GM12873 (cell line): Measurements from ENCODE around the gene PIEZO1.

Experiments used
- TF ChIP-seq, protein P1 (sequence below): IDR thresholded peaks from 2 replicates; pipeline ENCODE4 v1.5.1; 2012; ENCODE audit warnings: low read depth, mild to moderate bottlenecking, moderate library complexity, low read length, control low read depth; ENCODE audit not compliant: insufficient read depth; ENCODE audit errors: missing control alignments

The PIEZO1 gene

DNA sequence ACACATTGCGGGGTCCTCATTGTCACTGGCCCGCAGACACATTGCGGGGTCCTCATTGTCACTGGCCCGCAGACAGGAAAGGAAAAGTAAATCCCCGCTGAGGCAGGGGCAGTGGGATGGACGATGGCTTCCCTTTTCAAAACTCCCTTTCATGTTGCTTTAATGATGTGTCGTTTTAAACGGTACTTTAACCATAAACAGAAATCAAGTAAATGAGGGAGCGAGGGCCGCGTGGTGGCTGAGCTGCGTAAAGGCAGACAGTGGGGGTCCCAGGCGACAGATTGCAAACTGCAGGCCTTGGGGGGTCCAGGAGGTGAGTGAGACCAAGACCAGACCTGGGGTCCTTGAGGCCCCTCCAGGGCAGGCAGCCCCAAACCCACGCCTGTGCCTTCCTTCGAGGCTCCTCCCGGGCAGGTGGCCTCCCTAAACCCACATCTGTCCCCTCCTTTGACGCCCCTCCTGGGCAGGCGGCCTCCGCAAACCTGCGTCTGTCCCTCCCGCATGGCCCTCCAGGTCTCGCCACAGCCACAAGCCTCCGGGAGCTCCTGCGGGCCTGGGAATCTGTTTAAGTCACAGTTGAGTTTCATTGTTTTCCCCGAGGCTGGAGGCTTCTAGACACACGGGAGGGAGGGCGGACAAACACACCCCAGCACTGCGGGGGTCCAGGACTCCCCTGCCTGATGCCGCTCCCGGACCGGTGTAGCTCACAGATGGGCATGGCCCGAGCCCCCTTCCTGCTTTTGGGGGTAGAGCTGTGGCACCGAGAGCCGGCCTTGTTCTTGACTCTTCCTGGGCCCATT, 7.3 kb downstream of the PIEZO1 start:
- TF ChIP-seq, protein P1, sequence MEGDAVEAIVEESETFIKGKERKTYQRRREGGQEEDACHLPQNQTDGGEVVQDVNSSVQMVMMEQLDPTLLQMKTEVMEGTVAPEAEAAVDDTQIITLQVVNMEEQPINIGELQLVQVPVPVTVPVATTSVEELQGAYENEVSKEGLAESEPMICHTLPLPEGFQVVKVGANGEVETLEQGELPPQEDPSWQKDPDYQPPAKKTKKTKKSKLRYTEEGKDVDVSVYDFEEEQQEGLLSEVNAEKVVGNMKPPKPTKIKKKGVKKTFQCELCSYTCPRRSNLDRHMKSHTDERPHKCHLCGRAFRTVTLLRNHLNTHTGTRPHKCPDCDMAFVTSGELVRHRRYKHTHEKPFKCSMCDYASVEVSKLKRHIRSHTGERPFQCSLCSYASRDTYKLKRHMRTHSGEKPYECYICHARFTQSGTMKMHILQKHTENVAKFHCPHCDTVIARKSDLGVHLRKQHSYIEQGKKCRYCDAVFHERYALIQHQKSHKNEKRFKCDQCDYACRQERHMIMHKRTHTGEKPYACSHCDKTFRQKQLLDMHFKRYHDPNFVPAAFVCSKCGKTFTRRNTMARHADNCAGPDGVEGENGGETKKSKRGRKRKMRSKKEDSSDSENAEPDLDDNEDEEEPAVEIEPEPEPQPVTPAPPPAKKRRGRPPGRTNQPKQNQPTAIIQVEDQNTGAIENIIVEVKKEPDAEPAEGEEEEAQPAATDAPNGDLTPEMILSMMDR: no peak

DNA sequence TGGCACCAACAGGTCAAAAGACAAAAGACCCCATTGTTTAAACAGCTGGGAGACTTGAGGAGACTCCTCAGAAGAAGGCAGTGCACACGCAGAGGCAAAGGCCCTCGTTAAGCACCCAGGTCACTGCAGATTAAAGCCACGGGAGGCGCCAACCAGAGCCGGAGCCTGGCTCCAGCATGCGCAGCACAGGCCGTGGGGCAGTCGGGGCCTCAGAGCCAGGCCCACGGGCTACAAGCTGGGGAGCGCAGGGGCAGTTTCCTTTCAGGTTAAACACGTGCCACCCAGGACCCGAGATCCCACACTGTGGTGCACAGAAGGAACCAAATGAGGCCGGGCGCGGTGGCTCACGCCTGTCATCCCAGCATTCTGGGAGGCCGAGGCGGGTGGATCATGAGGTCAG, 9.2 kb downstream of the PIEZO1 start:
- TF ChIP-seq, protein P1: no peak

- TF ChIP-seq, protein P1: no peak
Observed at GRCh38 chr16:88774544-88775393, 10.3 kb downstream of the PIEZO1 start.

DNA sequence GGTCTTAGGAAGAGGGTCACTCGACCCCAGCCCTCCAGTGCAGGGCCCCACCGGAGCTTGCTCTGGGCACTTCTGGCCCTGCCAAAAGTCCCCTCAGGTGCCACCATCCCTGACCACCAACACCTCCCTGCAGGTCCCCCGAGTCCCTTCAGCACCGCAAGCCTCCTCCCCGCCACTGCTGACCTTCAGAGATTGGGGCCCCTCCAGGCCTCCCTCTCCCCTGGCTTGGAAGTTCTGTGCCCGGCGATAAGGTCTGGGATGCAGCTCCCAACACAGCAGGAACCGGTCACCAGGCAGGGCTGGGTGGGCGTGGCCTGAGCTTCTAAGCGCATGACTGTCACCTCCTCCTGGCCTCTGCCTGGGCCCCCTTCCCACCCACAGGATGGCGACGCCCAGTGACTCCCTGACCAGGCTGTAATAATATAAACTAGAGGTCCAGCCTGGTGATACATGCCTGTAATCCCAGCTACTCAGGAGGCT, 11.2 kb downstream of the PIEZO1 start:
- TF ChIP-seq, protein P1: no peak

DNA sequence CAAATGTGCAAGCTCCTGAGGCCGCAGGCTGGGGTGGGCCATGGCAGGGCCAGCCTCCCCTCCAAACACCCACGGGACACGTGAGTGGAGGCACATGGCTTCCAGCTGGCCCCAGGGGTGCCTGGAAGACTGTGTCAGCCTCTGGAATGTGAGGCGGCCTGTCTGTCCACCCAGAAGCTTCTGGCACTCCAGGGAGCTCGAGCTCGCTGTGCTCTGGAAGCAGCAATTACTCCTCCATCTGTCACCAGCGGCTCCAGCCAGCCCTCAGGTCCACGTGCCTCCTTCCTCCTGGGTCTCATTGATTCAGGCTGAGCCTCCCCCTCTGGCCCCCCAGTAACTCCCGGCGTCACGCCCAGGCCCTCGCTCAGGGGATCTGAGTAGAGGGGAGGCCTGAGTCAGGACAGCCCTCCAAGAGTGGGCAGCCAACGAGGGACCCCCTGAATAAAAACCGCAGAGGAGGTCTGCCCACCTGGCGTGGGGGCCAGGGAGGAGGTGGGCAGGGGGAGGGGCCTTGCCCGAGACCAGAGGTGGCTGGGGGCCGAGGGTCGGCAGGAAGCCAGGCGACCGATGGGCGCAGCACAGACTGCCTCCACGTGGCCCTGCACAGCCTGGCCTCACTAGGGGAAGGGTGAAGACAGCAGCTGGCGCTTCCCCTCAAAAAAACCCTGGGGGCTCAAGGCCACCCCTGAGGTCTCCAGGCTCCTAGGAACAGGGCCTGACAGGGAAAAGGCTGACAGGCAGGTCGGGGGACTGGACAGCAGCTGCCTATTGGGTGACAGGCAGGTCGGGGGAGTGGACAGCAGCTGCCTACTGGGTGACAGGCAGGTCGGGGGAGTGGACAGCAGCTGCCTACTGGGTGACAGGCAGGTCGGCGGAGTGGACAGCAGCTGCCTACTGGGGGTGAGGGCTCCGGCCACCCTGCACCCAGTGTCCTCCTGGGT, 11.9 kb downstream of the PIEZO1 start:
- TF ChIP-seq, protein P1: no peak

DNA sequence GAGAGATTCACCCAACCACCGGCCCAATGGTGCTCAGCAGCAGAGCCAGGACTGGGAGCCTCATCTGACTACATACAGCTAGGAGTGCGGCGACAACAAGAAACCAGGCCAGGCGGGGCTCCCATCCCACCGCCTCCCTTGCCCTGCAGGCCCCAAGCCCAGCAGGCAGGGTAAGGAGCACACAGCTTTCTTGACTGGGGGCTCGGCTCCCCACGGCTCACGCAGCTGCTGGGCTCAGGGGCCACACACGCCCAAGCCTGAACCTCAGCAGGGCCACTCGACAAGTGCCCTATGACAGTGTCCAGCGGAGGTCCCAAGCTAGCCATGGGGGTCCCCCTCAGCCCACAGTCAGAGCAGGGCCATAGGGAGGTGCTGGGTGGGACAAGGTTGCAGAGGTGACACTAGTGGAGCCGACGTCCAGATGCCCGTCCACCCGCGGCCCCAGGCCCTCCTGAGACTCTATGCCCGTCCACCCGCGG, 13.7 kb downstream of the PIEZO1 start:
- TF ChIP-seq, protein P1: no peak
